IPS-20b (cell line): Measurements from ENCODE around the gene TMPRSS11A.

ENCODE experiments used
- H3K27ac ChIP-seq: one replicate; pipeline ENCODE4 v1.5.1; 2013; ENCODE audit warnings: low read length
- H3K27me3 ChIP-seq: 2 replicates; pipeline ENCODE4 v1.6.1; 2013; ENCODE audit warnings: mild to moderate bottlenecking, low read length, inconsistent platforms; ENCODE audit not compliant: insufficient read depth
- H3K36me3 ChIP-seq: 2 replicates; pipeline ENCODE4 v1.6.1; 2013; ENCODE audit warnings: low read depth, mild to moderate bottlenecking, inconsistent platforms, low read length, moderate library complexity; ENCODE audit not compliant: insufficient read depth
- H3K4me1 ChIP-seq: 2 replicates; pipeline ENCODE4 v1.6.1; 2013; ENCODE audit warnings: mild to moderate bottlenecking, control low read depth, inconsistent platforms, low read length, moderate library complexity; ENCODE audit not compliant: insufficient read depth
- H3K4me3 ChIP-seq: 2 replicates; pipeline ENCODE4 v1.5.1; 2013; ENCODE audit warnings: mild to moderate bottlenecking, low read length, inconsistent platforms
- H3K9ac ChIP-seq: 2 replicates; pipeline ENCODE4 v1.6.1; 2013; ENCODE audit warnings: low read depth, mild to moderate bottlenecking, inconsistent platforms, low read length, moderate library complexity
- H3K9me3 ChIP-seq: 2 replicates; pipeline ENCODE4 v1.6.1; 2013; ENCODE audit warnings: mild to moderate bottlenecking, low read depth, low read length, inconsistent platforms; ENCODE audit not compliant: insufficient read depth

Gene TMPRSS11A

GRCh38 chr4:67912080-67912479 is 51.2 kb downstream of the TMPRSS11A start:
- no peaks in the 10 kb centered on the region for H3K9me3 ChIP-seq

GRCh38 chr4:67911638-67912037 is 51.7 kb downstream of the TMPRSS11A start:
- Histone ChIP-seq H3K27me3 (no peaks in the 10 kb centered on the region), H3K36me3 (no peaks in the 10 kb centered on the region)

More at GRCh38 chr4:67912080-67912479, 51.2 kb downstream of the TMPRSS11A start:
- Histone ChIP-seq H3K36me3 (no peaks in the 10 kb centered on the region), H3K4me1 (no peaks in the 10 kb centered on the region), H3K4me3 (no peak overlapping the region), H3K27me3 (no peaks in the 10 kb centered on the region), H3K27ac (no peak overlapping the region), H3K9ac (no peak overlapping the region)

GRCh38 chr4:67911141-67911540 is 52.2 kb downstream of the TMPRSS11A start:
- Histone ChIP-seq H3K27ac (no peak overlapping the region), H3K4me1 (no peaks in the 10 kb centered on the region), H3K4me3 (no peak overlapping the region), H3K9me3 (no peaks in the 10 kb centered on the region), H3K36me3 (no peaks in the 10 kb centered on the region), H3K9ac (no peak overlapping the region), H3K27me3 (no peaks in the 10 kb centered on the region)

More at GRCh38 chr4:67911638-67912037, 51.7 kb downstream of the TMPRSS11A start:
- H3K4me3 ChIP-seq, result no peak overlapping the region
- H3K4me1 ChIP-seq, result no peaks in the 10 kb centered on the region
- no peak overlapping the region for H3K9ac ChIP-seq
- H3K9me3 ChIP-seq, result no peaks in the 10 kb centered on the region
- H3K27ac ChIP-seq, result no peak overlapping the region

GRCh38 chr4:67910585-67910905 is 52.7 kb downstream of the TMPRSS11A start:
- H3K9ac ChIP-seq, result no peak overlapping the region
- H3K4me1 ChIP-seq, result no peaks in the 10 kb centered on the region
- no peak overlapping the region for H3K27ac ChIP-seq
- H3K36me3 ChIP-seq, result no peaks in the 10 kb centered on the region
- no peaks in the 10 kb centered on the region for H3K9me3 ChIP-seq
- no peaks in the 10 kb centered on the region for H3K27me3 ChIP-seq
- no peak overlapping the region for H3K4me3 ChIP-seq

GRCh38 chr4:67909905-67910584 is 53.2 kb downstream of the TMPRSS11A start:
- no peaks in the 10 kb centered on the region for H3K9me3 ChIP-seq
- no peaks in the 10 kb centered on the region for H3K27me3 ChIP-seq
- no peaks in the 10 kb centered on the region for H3K36me3 ChIP-seq
- no peak overlapping the region for H3K4me3 ChIP-seq
- H3K9ac ChIP-seq, result no peak overlapping the region
- no peaks in the 10 kb centered on the region for H3K4me1 ChIP-seq
- H3K27ac ChIP-seq, result no peak overlapping the region

- H3K27ac ChIP-seq, result no peak overlapping the region
- no peaks in the 10 kb centered on the region for H3K4me1 ChIP-seq
- no peak overlapping the region for H3K4me3 ChIP-seq
- H3K9ac ChIP-seq, result no peak overlapping the region
- H3K27me3 ChIP-seq, result no peaks in the 10 kb centered on the region
- no peaks in the 10 kb centered on the region for H3K9me3 ChIP-seq
- H3K36me3 ChIP-seq, result no peaks in the 10 kb centered on the region
Observed at GRCh38 chr4:67907650-67908049, 55.6 kb downstream of the TMPRSS11A start.

GRCh38 chr4:67899096-67899495 is 64.2 kb downstream of the TMPRSS11A start:
- Histone ChIP-seq H3K9me3 (no peaks in the 10 kb centered on the region), H3K9ac (no peak overlapping the region), H3K4me3 (no peak overlapping the region), H3K27me3 (no peaks in the 10 kb centered on the region), H3K27ac (no peak overlapping the region), H3K36me3 (no peaks in the 10 kb centered on the region), H3K4me1 (no peaks in the 10 kb centered on the region)

- no peaks in the 10 kb centered on the region for H3K36me3 ChIP-seq
- H3K27ac ChIP-seq, result no peak overlapping the region
- H3K4me3 ChIP-seq, result no peak overlapping the region
- no peaks in the 10 kb centered on the region for H3K9me3 ChIP-seq
- H3K27me3 ChIP-seq, result no peaks in the 10 kb centered on the region
- no peaks in the 10 kb centered on the region for H3K4me1 ChIP-seq
- H3K9ac ChIP-seq, result no peak overlapping the region
Observed at GRCh38 chr4:67897686-67898085, 65.6 kb downstream of the TMPRSS11A start.

GRCh38 chr4:67896421-67897065 is 66.8 kb downstream of the TMPRSS11A start:
- Histone ChIP-seq H3K27ac (no peak overlapping the region), H3K4me3 (no peak overlapping the region), H3K27me3 (no peaks in the 10 kb centered on the region), H3K9ac (no peak overlapping the region), H3K9me3 (no peaks in the 10 kb centered on the region), H3K4me1 (no peaks in the 10 kb centered on the region), H3K36me3 (no peaks in the 10 kb centered on the region)

GRCh38 chr4:67894659-67895058 is 68.6 kb downstream of the TMPRSS11A start:
- Histone ChIP-seq H3K4me1 (no peaks in the 10 kb centered on the region), H3K27ac (no peak overlapping the region)

GRCh38 chr4:67892905-67893304 is 70.4 kb downstream of the TMPRSS11A start:
- H3K4me3 ChIP-seq, result no peak overlapping the region
- no peaks in the 10 kb centered on the region for H3K27me3 ChIP-seq
- no peaks in the 10 kb centered on the region for H3K4me1 ChIP-seq
- no peaks in the 10 kb centered on the region for H3K9me3 ChIP-seq
- no peaks in the 10 kb centered on the region for H3K36me3 ChIP-seq
- H3K27ac ChIP-seq, result no peak overlapping the region
- no peak overlapping the region for H3K9ac ChIP-seq

More at GRCh38 chr4:67894659-67895058, 68.6 kb downstream of the TMPRSS11A start:
- Histone ChIP-seq H3K4me3 (no peak overlapping the region), H3K9ac (no peak overlapping the region), H3K9me3 (no peaks in the 10 kb centered on the region), H3K27me3 (no peaks in the 10 kb centered on the region), H3K36me3 (no peaks in the 10 kb centered on the region)

- Histone ChIP-seq H3K4me1 (no peaks in the 10 kb centered on the region), H3K9ac (no peak overlapping the region), H3K27ac (no peak overlapping the region), H3K9me3 (no peaks in the 10 kb centered on the region), H3K36me3 (no peaks in the 10 kb centered on the region), H3K27me3 (no peaks in the 10 kb centered on the region), H3K4me3 (no peak overlapping the region)
Observed at GRCh38 chr4:67892253-67892652, 71.0 kb downstream of the TMPRSS11A start.
